Lower lobe of right lung (tissue), 2 donors: ENCODE data around the gene LRTM2. TPM values are rescaled to one million over a fixed set of nuclear protein-coding genes. Genes with fewer than 3 reads are reported as not detected.

Source experiments
- ATAC-seq, 2 donors: fragments of 200-7000 bp; cut with Tn5 transposase; one replicate each; pipeline ENCODE4 v1.9.1; 2020 to 2022; ENCODE audit warnings: mild to moderate bottlenecking in 2 of 2, moderate library complexity in 2 of 2
- DNase-seq: peaks from one replicate; pipeline ENCODE4 v3.0.0-alpha.2; 2020
- H3K27ac ChIP-seq: fragments of 200-600 bp; one replicate; pipeline ENCODE4 v1.8.0; 2022
- H3K27me3 ChIP-seq: fragments of 200-600 bp; one replicate; pipeline ENCODE4 v1.8.0; 2022; ENCODE audit warnings: low read depth
- H3K36me3 ChIP-seq: fragments of 200-600 bp; one replicate; pipeline ENCODE4 v1.8.0; 2022; ENCODE audit warnings: mild to moderate bottlenecking
- H3K4me1 ChIP-seq: fragments of 200-600 bp; one replicate; pipeline ENCODE4 v1.8.0; 2022
- H3K4me3 ChIP-seq: fragments of 200-600 bp; one replicate; pipeline ENCODE4 v1.8.0; 2022; ENCODE audit warnings: mild to moderate bottlenecking
- H3K9me3 ChIP-seq: fragments of 200-600 bp; one replicate; pipeline ENCODE4 v1.8.0; 2022
- CTCF ChIP-seq: fragments of 200-600 bp; IDR thresholded peaks from one replicate; pipeline ENCODE4 v1.8.0; 2022; ENCODE audit warnings: antibody characterized with exemption, mild to moderate bottlenecking
- intact Hi-C: fragments of 100-400 bp; cut with DNase I; formaldehyde crosslinking; loops from one replicate; pipeline ENCODE4 v1.11.0; 2022
- total RNA-seq: library from RNA; stranded (reverse); fragmentation: NEBNext Ultra II Directional; extraction: Animal tissue kit (Norgen Biotek cat#: 25700); gene quantifications from one replicate; pipeline ENCODE4 v1.2.1, GENCODE V29; 2021
- donor health status: DM: no; HTN: yes; CAD: no; lungs with severe emphysema.

Gene LRTM2
- total RNA-seq, 1 donor from 2014 or later, result not detected

GRCh38 chr12:1882405-1882804 is 62.0 kb downstream of the LRTM2 start:
- H3K36me3 ChIP-seq, result no peaks in the 10 kb centered on the region
- no peak for DNase-seq
- intact Hi-C loops, result no loop called here

GRCh38 chr12:1882850-1883470 is 62.6 kb downstream of the LRTM2 start:
- intact Hi-C loops, result no loop called here
- no peak overlapping the region for H3K4me3 ChIP-seq
- DNase-seq, result no peak
- ATAC-seq, result no peak
- no peak for TF ChIP-seq CTCF
- H3K9me3 ChIP-seq, result no peaks in the 10 kb centered on the region
- no peak overlapping the region for H3K27ac ChIP-seq
- no peaks in the 10 kb centered on the region for H3K36me3 ChIP-seq
- peaks cover 5% of the 10 kb centered on the region for H3K27me3 ChIP-seq
- no peaks in the 10 kb centered on the region for H3K4me1 ChIP-seq

More at GRCh38 chr12:1882405-1882804, 62.0 kb downstream of the LRTM2 start:
- Histone ChIP-seq H3K27ac (no peak overlapping the region), H3K27me3 (peaks cover 5% of the 10 kb centered on the region), H3K9me3 (no peaks in the 10 kb centered on the region), H3K4me3 (no peak overlapping the region), H3K4me1 (no peaks in the 10 kb centered on the region)
- TF ChIP-seq CTCF, result no peak
- ATAC-seq, result no peak

GRCh38 chr12:1883513-1883912 is 63.1 kb downstream of the LRTM2 start:
- peaks cover 5% of the 10 kb centered on the region for H3K27me3 ChIP-seq
- no peak for TF ChIP-seq CTCF
- no peak overlapping the region for H3K27ac ChIP-seq
- intact Hi-C loops, result no loop called here
- DNase-seq (no peak), ATAC-seq (no peak)
- H3K9me3 ChIP-seq, result no peaks in the 10 kb centered on the region
- no peaks in the 10 kb centered on the region for H3K36me3 ChIP-seq
- no peak overlapping the region for H3K4me3 ChIP-seq
- no peaks in the 10 kb centered on the region for H3K4me1 ChIP-seq

- intact Hi-C loops, result no loop called here
- no peak overlapping the region for H3K4me3 ChIP-seq
- no peak for TF ChIP-seq CTCF
- no peak for DNase-seq
- no peaks in the 10 kb centered on the region for H3K36me3 ChIP-seq
- peaks cover 5% of the 10 kb centered on the region for H3K27me3 ChIP-seq
- no peak overlapping the region for H3K27ac ChIP-seq
- ATAC-seq, result no peak
- H3K4me1 ChIP-seq, result no peaks in the 10 kb centered on the region
- no peaks in the 10 kb centered on the region for H3K9me3 ChIP-seq
These were observed 64.3 kb downstream of the LRTM2 start for GRCh38 chr12:1884651-1885050.

- no peaks in the 10 kb centered on the region for H3K4me1 ChIP-seq
- H3K27me3 ChIP-seq, result peaks cover 5% of the 10 kb centered on the region
- intact Hi-C loops, result no loop called here
- H3K27ac ChIP-seq, result no peak overlapping the region
- no peak overlapping the region for H3K4me3 ChIP-seq
- DNase-seq (no peak), ATAC-seq (no peak)
- no peaks in the 10 kb centered on the region for H3K36me3 ChIP-seq
- H3K9me3 ChIP-seq, result no peaks in the 10 kb centered on the region
- no peak for TF ChIP-seq CTCF
These were observed 64.8 kb downstream of the LRTM2 start for GRCh38 chr12:1885082-1885596.
